NCI-H2196 (cell line): ENCODE measurements around the gene MED15.
"Not testable (repeated sequence)": the region's sequence is repeated elsewhere in the genome, so short reads cannot be mapped to it uniquely, and the experiment has no call there.

Source experiments
- DNase-seq: peaks from one replicate; lab custom pipeline; 2025; ENCODE audit not compliant: unreplicated experiment; lab: John Stamatoyannopoulos, UW

MED15 gene

GRCh38 chr22:20581503-20582170 lies 74.2 kb downstream of the MED15 start:
- DNase-seq: no peak

- no peak for DNase-seq
Measured at GRCh38 chr22:20582171-20582511, 74.7 kb downstream of the MED15 start.

GRCh38 chr22:20582520-20583361 lies 75.3 kb downstream of the MED15 start:
- DNase-seq: no peak

- no peak for DNase-seq
Measured at GRCh38 chr22:20583471-20583922, 76.1 kb downstream of the MED15 start.

- no peak for DNase-seq
Measured at GRCh38 chr22:20584029-20584871, 76.8 kb downstream of the MED15 start.

- DNase-seq: no peak
Measured at GRCh38 chr22:20584872-20585638, 77.6 kb downstream of the MED15 start.

GRCh38 chr22:20585639-20586402 lies 78.4 kb downstream of the MED15 start:
- no peak for DNase-seq

- DNase-seq: no peak
Measured at GRCh38 chr22:20586403-20586745, 79.0 kb downstream of the MED15 start.

- DNase-seq: no peak
Measured at GRCh38 chr22:20587206-20587958, 80.0 kb downstream of the MED15 start.

GRCh38 chr22:20588092-20588842 lies 80.9 kb downstream of the MED15 start:
- DNase-seq: no peak

- no peak for DNase-seq
Measured at GRCh38 chr22:20588843-20589581, 81.6 kb downstream of the MED15 start.

- no peak for DNase-seq
Measured at GRCh38 chr22:20589614-20590476, 82.4 kb downstream of the MED15 start.

- DNase-seq: no peak
Measured at GRCh38 chr22:20590477-20591294, 83.3 kb downstream of the MED15 start.

GRCh38 chr22:20591295-20591645 lies 83.9 kb downstream of the MED15 start:
- DNase-seq: no peak

- no peak for DNase-seq
Measured at GRCh38 chr22:20591660-20592310, 84.4 kb downstream of the MED15 start.

GRCh38 chr22:20594038-20594437 lies 86.6 kb downstream of the MED15 start:
- not testable (repeated sequence) for DNase-seq
